ENCODE measurements around the gene SELENOS. TPM values are rescaled to one million over a fixed set of nuclear protein-coding genes. Genes with fewer than 3 reads are reported as not detected.
A peak's percentile ranks its signal among the peaks of the same experiment; 100 is the strongest.

Gene SELENOS
- polyA plus RNA-seq, 1 donor from 2014 or later, result 136 TPM

DNA sequence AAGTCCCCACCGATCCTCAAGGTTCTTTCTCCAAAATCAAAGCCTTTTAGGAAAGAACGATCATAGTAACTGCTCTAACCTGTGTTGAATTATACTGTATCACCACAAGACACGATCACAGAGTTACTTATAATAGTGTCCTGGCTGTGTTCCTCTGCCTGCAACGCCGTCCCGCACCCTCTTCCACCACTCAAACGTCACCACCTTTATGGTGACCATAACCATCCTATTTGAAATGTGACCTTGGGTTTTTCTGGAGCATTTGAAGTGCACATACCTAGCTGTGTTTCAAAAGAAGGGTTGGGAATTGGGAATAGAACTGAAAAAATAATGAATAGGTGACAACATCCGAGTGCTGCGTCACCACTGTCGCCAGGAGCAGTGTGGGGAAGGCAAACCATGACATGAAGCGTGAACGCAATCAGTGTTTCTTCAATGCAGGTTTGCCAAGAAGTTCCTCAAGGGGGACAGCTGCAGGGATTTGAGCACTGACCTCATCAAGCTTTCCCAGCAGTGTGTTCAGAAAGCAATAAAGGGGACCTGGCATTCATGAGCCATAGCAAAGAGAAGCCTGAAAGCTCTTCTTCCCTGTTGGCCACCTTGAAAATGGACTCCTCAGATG is 769 bp upstream of the SELENOS start:
- Histone ChIP-seq H3K27ac (ENCODE audit: low read length) (no peak overlapping the region), H3K9ac (ENCODE audit: low read length) (peak overlapping the region; percentile 38), H3F3A (ENCODE audit: insufficient read depth, low read length, poor library complexity, severe bottlenecking) (no peaks in the 10 kb centered on the region), H3K79me2 (replicated peaks; ENCODE audit: insufficient read depth, low read length) (peaks cover 17% of the 10 kb centered on the region), H3K27me3 (ENCODE audit: insufficient read depth, low read depth, low read length) (no peaks in the 10 kb centered on the region), H3K4me3 (ENCODE audit: low read length) (peak overlapping the region; percentile 97), H4K20me1 (ENCODE audit: insufficient read depth) (no peaks in the 10 kb centered on the region), H3K9me3 (ENCODE audit: low read length) (no peaks in the 10 kb centered on the region), H3K9me2 (ENCODE audit: insufficient read depth, low read length) (no peaks in the 10 kb centered on the region), H3K4me2 (ENCODE audit: low read length) (peak overlapping the region; percentile 49), H3K36me3 (ENCODE audit: insufficient read depth, low read length) (no peaks in the 10 kb centered on the region), H2AFZ (ENCODE audit: low read depth, low read length) (peak overlapping the region; percentile 73)
- TF ChIP-seq TAF1 (IDR thresholded peaks at IDR 0.05; ENCODE audit: low read depth) (no peak), SMC3 (conservative IDR thresholded peaks at IDR 0.05; ENCODE audit: poor library complexity) (no peak), EP300 (conservative IDR thresholded peaks at IDR 0.05; ENCODE audit: poor library complexity, severe bottlenecking) (no peak), MXI1 (conservative IDR thresholded peaks at IDR 0.05; ENCODE audit: poor library complexity, severe bottlenecking) (no peak), POLR2AphosphoS5 (IDR thresholded peaks at IDR 0.05) (no peak), RAD21 (conservative IDR thresholded peaks at IDR 0.05) (no peak), EZH2 (IDR thresholded peaks at IDR 0.05; ENCODE audit: borderline replicate concordance, insufficient read depth, low read length, poor library complexity, severe bottlenecking) (no peak)
- TF ChIP-seq, protein P1, sequence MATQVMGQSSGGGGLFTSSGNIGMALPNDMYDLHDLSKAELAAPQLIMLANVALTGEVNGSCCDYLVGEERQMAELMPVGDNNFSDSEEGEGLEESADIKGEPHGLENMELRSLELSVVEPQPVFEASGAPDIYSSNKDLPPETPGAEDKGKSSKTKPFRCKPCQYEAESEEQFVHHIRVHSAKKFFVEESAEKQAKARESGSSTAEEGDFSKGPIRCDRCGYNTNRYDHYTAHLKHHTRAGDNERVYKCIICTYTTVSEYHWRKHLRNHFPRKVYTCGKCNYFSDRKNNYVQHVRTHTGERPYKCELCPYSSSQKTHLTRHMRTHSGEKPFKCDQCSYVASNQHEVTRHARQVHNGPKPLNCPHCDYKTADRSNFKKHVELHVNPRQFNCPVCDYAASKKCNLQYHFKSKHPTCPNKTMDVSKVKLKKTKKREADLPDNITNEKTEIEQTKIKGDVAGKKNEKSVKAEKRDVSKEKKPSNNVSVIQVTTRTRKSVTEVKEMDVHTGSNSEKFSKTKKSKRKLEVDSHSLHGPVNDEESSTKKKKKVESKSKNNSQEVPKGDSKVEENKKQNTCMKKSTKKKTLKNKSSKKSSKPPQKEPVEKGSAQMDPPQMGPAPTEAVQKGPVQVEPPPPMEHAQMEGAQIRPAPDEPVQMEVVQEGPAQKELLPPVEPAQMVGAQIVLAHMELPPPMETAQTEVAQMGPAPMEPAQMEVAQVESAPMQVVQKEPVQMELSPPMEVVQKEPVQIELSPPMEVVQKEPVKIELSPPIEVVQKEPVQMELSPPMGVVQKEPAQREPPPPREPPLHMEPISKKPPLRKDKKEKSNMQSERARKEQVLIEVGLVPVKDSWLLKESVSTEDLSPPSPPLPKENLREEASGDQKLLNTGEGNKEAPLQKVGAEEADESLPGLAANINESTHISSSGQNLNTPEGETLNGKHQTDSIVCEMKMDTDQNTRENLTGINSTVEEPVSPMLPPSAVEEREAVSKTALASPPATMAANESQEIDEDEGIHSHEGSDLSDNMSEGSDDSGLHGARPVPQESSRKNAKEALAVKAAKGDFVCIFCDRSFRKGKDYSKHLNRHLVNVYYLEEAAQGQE (IDR thresholded peaks at IDR 0.05; ENCODE audit: borderline replicate concordance), result no peak
- TF ChIP-seq, protein P2, sequence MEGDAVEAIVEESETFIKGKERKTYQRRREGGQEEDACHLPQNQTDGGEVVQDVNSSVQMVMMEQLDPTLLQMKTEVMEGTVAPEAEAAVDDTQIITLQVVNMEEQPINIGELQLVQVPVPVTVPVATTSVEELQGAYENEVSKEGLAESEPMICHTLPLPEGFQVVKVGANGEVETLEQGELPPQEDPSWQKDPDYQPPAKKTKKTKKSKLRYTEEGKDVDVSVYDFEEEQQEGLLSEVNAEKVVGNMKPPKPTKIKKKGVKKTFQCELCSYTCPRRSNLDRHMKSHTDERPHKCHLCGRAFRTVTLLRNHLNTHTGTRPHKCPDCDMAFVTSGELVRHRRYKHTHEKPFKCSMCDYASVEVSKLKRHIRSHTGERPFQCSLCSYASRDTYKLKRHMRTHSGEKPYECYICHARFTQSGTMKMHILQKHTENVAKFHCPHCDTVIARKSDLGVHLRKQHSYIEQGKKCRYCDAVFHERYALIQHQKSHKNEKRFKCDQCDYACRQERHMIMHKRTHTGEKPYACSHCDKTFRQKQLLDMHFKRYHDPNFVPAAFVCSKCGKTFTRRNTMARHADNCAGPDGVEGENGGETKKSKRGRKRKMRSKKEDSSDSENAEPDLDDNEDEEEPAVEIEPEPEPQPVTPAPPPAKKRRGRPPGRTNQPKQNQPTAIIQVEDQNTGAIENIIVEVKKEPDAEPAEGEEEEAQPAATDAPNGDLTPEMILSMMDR (IDR thresholded peaks at IDR 0.05; ENCODE audit: poor library complexity, severe bottlenecking), result no peak

DNA sequence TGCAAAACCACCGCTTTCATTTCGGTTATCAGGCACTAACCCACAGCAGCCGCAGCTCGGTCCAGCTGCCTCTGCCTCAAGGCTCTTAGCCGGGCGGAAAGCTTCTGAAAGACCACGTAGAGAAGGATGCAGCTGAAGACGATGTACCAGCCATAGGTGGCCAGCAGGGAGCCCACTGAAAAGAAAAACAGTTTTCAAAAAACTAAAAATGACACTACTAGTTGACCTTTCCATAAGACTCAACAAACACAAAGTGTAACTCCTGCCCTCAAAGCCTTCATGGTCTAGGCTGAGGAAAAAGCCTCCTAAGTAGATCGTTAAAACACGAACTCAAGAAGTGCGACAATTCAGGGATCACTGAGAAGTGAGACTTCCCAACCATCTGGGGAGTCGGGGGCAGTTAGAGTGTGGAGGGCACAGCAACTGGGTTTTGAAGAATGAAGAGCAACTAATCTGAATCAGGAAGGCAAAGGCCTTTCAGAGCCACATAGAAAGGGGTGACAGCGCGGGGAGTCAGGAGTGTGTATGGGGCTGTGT is 716 bp downstream of the SELENOS start:
- no peaks in the 10 kb centered on the region for H3K27me3 ChIP-seq (ENCODE audit: insufficient read depth, low read depth, low read length)
- no peak overlapping the region for H2AFZ ChIP-seq (ENCODE audit: low read depth, low read length)
- H3K4me2 ChIP-seq (ENCODE audit: low read length), result peak overlapping the region; percentile 94
- no peak for TF ChIP-seq MXI1 (conservative IDR thresholded peaks at IDR 0.05; ENCODE audit: poor library complexity, severe bottlenecking)
- no peak for TF ChIP-seq TAF1 (IDR thresholded peaks at IDR 0.05; ENCODE audit: low read depth)
- TF ChIP-seq RAD21 (conservative IDR thresholded peaks at IDR 0.05), result no peak
- TF ChIP-seq POLR2AphosphoS5 (IDR thresholded peaks at IDR 0.05), result no peak
- TF ChIP-seq, protein P1 (IDR thresholded peaks at IDR 0.05; ENCODE audit: borderline replicate concordance), result no peak
- TF ChIP-seq EZH2 (IDR thresholded peaks at IDR 0.05; ENCODE audit: borderline replicate concordance, insufficient read depth, low read length, poor library complexity, severe bottlenecking), result no peak
- TF ChIP-seq SMC3 (conservative IDR thresholded peaks at IDR 0.05; ENCODE audit: poor library complexity), result no peak
- TF ChIP-seq EP300 (conservative IDR thresholded peaks at IDR 0.05; ENCODE audit: poor library complexity, severe bottlenecking), result no peak
- TF ChIP-seq, protein P2 (IDR thresholded peaks at IDR 0.05; ENCODE audit: poor library complexity, severe bottlenecking), result no peak
- H3K27ac ChIP-seq (ENCODE audit: low read length), result peak overlapping the region; percentile 55
- H3K9ac ChIP-seq (ENCODE audit: low read length), result peak overlapping the region; percentile 67
- H4K20me1 ChIP-seq (ENCODE audit: insufficient read depth), result no peaks in the 10 kb centered on the region
- no peaks in the 10 kb centered on the region for H3K9me2 ChIP-seq (ENCODE audit: insufficient read depth, low read length)
- peak overlapping the region; percentile 97 for H3K4me3 ChIP-seq (ENCODE audit: low read length)
- no peaks in the 10 kb centered on the region for H3K9me3 ChIP-seq (ENCODE audit: low read length)
- H3K36me3 ChIP-seq (ENCODE audit: insufficient read depth, low read length), result no peaks in the 10 kb centered on the region
- peaks cover 17% of the 10 kb centered on the region for H3K79me2 ChIP-seq (replicated peaks; ENCODE audit: insufficient read depth, low read length)
- no peaks in the 10 kb centered on the region for H3F3A ChIP-seq (ENCODE audit: insufficient read depth, low read length, poor library complexity, severe bottlenecking)
